Measurements from ENCODE around the gene PCDHGB3. TPM values are rescaled to one million over a fixed set of nuclear protein-coding genes. Genes with fewer than 3 reads are reported as not detected.
"Not testable (repeated sequence)": the region's sequence is repeated elsewhere in the genome, so short reads cannot be mapped to it uniquely, and the experiment has no call there.

The PCDHGB3 gene
- total RNA-seq, 1 experiment from 2014 or later = 1.6 TPM

DNA sequence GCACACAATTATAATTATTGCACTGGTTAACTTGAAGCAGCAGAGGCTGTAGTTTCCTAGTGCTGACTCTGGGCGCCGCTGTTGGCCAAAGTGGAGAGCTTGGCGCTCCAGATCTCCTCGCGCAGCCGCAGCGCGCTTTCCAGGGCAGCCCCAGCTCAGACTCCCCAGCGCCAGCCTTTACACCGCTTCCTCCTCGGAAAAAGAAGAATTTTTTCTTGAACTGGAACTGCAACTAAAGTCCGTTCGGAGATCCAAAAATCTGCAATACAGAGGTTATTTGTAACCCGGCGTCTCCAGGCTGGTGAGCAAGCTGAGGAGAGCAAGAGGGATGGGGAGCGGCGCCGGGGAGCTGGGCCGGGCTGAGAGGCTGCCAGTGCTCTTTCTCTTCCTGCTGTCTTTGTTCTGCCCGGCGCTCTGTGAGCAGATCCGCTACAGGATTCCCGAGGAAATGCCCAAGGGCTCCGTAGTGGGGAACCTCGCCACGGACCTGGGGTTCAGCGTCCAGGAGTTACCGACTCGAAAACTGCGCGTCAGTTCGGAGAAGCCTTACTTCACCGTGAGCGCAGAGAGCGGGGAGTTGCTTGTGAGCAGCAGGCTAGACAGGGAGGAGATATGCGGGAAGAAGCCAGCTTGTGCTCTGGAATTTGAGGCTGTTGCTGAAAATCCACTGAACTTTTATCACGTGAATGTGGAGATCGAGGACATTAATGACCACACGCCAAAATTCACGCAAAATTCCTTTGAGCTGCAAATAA lies 17.7 kb downstream of the PCDHGB3 start, which contains the start of gene PCDHGB4:
Gene PCDHGB4 (plus strand): TSS at position 142 of the 755 bp plus-strand sequence. CDS start 187 bp downstream, at position 329.
- H4K91ac ChIP-seq (ENCODE audit: insufficient read length, low read depth, low read length); H3K27ac Mint-ChIP-seq; H2AK5ac ChIP-seq (ENCODE audit: insufficient read length, low read length); H4K8ac ChIP-seq (replicated peaks; ENCODE audit: insufficient read length, low read depth, low read length); H4K5ac ChIP-seq (ENCODE audit: insufficient read length, low read depth, low read length); H3K56ac ChIP-seq (ENCODE audit: insufficient read length, low read depth, low read length); H3K14ac ChIP-seq (ENCODE audit: insufficient read depth, low read length); H3K23me2 ChIP-seq (ENCODE audit: insufficient read length, low read depth, low read length, poor library complexity, severe bottlenecking); H3K4me1 Mint-ChIP-seq; H3K4ac ChIP-seq (ENCODE audit: low read depth, low read length); H2BK15ac ChIP-seq (ENCODE audit: low read depth, low read length); H2BK20ac ChIP-seq (ENCODE audit: low read depth, low read length, poor library complexity, severe bottlenecking); H2BK5ac ChIP-seq (ENCODE audit: insufficient read length, low read length); H3T11ph ChIP-seq (ENCODE audit: low read length); H2BK12ac ChIP-seq (ENCODE audit: insufficient read length, low read depth, low read length); H3K23ac ChIP-seq (ENCODE audit: insufficient read length, low read depth, low read length); H4K20me1 ChIP-seq (ENCODE audit: control insufficient read depth, insufficient read depth, insufficient read length); H3K4me1 ChIP-seq (ENCODE audit: insufficient read depth, low read length); H3K79me2 ChIP-seq (ENCODE audit: insufficient read depth, low read length); H2BK120ac ChIP-seq (ENCODE audit: low read depth, low read length, poor library complexity, severe bottlenecking); H3K27ac ChIP-seq (ENCODE audit: insufficient read length, low read depth, low read length); H3K27me3 ChIP-seq (ENCODE audit: insufficient read depth, low read length); H2AFZ ChIP-seq (ENCODE audit: low read length); H3K79me1 ChIP-seq (ENCODE audit: insufficient read depth, low read depth, low read length, poor library complexity, severe bottlenecking): not testable (repeated sequence)
- peak within 1 kb of the TSS; percentile 15 for H3K9ac ChIP-seq (ENCODE audit: extremely low read depth, insufficient read length, low read length)
- Mint-ChIP-seq H3K27me3 (ENCODE audit: low read depth) (peaks cover 15% of the 10 kb centered on the region), H3K36me3 (ENCODE audit: insufficient read depth in 1 of 3, low read depth in 3 of 3) (peaks cover 25 to 62% (median 43%) of the 10 kb centered on the region in 3 experiments), H3K9me3 (peaks cover 69 to 74% of the 10 kb centered on the region in 2 experiments), H3K4me3 (peak within 1 kb of the TSS in 1 of 2 experiments; percentile 71; a peak in 2 of 5 replicates)
- DNase-seq = peak; percentile 76
- TF ChIP-seq, protein P1, sequence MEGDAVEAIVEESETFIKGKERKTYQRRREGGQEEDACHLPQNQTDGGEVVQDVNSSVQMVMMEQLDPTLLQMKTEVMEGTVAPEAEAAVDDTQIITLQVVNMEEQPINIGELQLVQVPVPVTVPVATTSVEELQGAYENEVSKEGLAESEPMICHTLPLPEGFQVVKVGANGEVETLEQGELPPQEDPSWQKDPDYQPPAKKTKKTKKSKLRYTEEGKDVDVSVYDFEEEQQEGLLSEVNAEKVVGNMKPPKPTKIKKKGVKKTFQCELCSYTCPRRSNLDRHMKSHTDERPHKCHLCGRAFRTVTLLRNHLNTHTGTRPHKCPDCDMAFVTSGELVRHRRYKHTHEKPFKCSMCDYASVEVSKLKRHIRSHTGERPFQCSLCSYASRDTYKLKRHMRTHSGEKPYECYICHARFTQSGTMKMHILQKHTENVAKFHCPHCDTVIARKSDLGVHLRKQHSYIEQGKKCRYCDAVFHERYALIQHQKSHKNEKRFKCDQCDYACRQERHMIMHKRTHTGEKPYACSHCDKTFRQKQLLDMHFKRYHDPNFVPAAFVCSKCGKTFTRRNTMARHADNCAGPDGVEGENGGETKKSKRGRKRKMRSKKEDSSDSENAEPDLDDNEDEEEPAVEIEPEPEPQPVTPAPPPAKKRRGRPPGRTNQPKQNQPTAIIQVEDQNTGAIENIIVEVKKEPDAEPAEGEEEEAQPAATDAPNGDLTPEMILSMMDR (conservative IDR thresholded peaks at IDR 0.05) = peak; percentile 72
- peaks cover 42% of the 10 kb centered on the region for H3K9me3 ChIP-seq (ENCODE audit: control insufficient read depth, low read depth, low read length)
- WGBS (ENCODE audit: extremely low coverage, insufficient read length, low lambda C conversion rate) = no CpG with 5 or more reads among the region's 40 CpGs
- H3K4me2 ChIP-seq (ENCODE audit: insufficient read depth, insufficient read length, low read length) = peak within 1 kb of the TSS; percentile 51
- peak within 1 kb of the TSS; percentile 33 for H3K18ac ChIP-seq (ENCODE audit: insufficient read length, low read depth, low read length)

All from H9 (cell line).